ENCODE results near the gene NSD1.
"Not testable (repeated sequence)": the region's sequence is repeated elsewhere in the genome, so short reads cannot be mapped to it uniquely, and the experiment has no call there.

Gene NSD1

DNA sequence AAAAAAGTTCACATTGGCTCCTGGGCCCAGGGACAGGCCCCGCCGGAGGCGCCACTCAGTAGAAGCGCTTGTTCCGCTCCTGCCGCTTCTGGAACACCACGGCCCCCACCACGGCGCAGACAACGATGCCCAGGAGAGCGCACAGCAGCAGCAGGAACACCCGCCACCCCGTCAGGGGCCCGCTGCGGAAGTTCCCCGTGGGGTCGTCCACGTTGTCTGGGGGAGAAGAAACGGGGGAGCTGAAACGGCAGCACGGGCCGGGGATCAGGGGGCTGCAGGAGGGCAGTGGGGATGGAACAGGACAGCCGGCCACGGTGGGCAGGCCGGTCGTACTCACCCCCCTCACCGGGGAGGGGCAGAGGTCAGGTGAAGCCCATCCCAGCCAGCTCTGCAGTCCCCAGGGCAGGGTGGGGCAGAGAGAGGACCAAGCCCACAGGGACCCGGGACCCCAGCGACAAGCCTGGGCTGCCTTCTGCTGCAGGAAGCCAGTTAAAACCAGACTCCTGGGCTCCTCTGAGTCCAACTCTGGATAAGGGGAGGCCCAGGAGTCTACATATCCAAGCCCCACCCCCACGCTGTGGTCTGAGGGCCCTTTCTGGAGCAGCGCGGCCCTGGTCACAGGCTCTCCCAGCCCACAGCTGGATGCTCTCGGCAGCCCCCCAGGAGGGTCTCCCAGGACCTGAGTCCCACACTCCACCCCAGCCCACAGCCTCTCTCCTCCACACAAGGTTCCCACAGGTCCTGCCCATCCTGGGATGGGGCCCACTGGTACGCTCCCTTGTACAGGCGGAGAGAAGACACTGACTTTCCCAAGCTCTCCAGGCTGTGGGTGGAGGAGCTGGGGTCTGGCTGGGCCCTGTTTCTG, 198.7 kb downstream of the NSD1 start:
- DNase-seq: no peak

DNA sequence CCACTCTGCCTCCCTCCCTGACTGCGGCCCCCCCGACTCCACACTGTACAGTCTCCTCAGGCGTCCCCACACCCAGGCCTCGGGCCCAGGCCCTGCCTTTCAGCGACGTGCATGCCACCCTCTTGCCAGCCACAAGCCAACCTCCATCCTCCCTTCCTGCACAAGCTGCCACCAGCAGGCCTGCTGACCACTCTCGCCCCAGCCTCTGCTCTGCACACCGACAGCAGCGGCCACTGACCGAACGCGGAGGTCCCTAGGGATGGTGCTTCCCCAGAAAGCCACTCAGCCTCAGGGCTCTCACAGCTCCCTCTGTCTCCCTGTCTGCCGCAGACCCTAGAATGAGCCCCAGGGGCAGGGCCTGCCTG, 199.3 kb downstream of the NSD1 start:
- DNase-seq: no peak

DNA sequence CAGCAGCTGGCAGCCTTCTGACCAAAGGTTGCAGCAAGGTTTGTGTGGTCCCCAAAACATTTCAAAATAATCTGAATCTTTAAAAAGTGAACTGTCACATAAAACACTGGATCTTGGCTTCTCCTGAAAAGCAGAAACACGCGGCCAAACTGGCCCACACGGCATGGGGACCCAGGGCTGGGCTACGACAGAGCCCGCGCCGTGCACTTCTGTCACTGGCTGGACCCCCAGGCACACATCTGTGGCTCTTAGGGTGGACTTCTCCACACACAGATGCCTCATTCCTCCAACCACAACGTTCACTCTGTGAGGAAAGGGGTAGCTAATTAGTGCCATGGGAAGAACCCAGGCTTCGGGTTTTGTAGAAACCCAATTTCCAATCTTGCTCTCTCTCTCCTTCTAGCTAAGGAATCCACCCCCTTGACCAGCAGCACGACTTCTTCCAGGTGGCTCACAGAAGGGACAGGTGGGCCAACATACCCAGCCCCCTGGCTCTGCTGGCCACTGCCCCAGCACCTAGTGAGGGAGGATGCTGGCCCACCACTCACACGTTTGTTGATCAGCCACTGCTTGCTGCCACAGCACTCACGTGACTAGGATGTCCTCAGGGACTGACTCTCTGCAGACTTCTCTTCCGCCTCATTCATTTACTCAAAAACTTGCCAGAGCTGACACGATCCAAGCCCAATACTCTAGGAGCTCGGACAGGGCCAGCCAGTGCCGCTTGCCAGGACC, 200.0 kb downstream of the NSD1 start:
- no peak for DNase-seq

DNA sequence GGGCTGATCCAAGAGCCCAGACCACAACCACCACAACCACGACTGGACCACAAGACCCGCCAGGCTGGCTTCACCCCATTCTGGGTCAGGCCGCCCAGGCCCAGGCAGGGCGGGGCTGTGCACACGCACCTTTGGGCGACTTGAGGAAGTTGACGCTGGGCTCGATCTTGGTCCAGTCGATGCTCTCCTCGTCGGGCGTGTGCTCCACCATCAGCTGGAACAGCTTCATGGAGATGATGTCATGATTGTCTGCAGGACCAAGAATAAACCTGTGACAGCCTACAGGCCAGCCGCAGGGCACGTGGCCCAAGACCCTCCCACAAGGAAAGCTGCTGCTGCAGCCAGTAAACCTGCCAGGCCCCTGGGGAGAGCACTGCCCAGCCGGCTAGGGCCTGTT, 200.6 kb downstream of the NSD1 start:
- DNase-seq: no peak

DNA sequence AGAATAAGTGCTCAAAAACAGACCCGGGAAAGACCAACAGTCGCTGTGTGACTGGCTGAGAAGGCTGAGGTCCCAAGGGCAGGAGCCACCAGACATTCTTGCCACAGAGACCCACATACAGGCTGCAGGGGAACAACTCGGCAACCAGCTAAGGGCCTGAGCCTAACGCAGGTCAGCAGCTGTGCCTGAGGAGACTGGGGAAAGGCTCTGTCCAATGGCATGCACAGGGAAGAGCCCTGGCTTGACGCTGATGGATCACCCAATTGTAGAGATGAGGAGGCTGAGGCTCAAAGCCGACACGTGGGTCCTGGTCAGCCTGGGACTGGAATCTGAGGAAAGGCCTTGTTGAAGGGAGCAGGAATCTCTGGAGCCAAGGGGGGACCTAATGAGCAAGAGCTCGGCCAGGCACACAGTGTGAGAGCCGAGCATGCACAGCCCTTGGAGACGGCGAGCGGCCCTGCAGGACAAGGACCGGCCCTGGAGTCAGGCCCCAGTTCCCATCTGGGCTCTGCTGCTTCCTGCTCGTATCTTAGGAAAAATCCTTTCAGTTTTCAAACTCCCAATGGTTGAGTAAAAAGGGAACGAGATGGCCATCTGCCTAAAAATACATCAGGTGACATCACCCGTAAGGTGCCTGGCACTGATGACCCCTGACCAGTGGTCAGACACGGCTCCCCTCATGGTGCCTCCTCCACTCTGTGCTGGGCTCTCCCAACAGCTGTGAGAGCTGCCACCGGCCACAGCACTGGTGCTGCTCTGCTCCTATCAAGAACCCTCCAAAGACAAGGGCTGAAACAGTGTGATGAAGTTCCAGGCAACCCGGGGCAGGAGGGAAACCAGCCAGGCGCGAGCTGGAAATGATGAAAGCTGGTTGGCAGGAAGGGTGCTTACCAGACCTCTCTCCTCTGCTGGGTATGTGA, 201.5 kb downstream of the NSD1 start:
- DNase-seq: no peak

DNA sequence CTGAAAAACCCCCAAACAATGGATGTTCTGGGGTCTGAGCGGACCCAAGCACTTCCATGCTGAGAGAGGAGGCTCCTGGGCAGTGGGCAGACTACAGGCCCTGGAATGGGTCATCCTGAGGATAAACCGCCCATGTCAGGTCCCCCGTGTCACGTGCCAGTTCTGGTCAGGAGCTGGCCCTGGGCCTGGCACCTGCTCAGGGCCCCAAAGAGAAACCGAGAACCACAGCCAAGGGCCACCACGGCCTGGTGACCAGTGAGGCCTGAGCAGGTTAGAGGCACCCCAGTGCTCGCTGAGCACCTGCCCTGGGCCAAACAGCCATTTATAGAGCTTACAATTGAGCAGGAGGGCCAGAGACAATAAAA, 202.1 kb downstream of the NSD1 start:
- DNase-seq: no peak

DNA sequence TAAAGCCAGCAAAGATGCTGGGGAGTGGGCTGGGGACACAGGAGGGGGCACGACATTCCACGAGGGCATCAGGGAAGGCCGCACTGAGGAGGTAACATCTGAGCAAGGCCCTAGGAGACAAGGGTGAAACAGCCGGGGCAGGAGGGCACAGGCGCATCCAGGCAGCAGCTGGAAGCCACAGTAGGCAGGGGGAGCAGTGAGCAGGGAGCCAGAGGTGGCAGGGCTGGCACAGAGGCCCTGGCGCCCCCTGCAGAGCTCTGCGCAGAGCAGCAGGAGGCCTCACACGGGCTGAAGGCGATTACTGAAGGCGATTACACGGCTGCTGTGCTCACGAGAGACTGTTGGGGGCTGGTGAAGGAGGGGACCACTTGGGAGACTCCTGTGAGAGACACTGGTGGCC, 202.5 kb downstream of the NSD1 start:
- DNase-seq: peak; percentile 61

DNA sequence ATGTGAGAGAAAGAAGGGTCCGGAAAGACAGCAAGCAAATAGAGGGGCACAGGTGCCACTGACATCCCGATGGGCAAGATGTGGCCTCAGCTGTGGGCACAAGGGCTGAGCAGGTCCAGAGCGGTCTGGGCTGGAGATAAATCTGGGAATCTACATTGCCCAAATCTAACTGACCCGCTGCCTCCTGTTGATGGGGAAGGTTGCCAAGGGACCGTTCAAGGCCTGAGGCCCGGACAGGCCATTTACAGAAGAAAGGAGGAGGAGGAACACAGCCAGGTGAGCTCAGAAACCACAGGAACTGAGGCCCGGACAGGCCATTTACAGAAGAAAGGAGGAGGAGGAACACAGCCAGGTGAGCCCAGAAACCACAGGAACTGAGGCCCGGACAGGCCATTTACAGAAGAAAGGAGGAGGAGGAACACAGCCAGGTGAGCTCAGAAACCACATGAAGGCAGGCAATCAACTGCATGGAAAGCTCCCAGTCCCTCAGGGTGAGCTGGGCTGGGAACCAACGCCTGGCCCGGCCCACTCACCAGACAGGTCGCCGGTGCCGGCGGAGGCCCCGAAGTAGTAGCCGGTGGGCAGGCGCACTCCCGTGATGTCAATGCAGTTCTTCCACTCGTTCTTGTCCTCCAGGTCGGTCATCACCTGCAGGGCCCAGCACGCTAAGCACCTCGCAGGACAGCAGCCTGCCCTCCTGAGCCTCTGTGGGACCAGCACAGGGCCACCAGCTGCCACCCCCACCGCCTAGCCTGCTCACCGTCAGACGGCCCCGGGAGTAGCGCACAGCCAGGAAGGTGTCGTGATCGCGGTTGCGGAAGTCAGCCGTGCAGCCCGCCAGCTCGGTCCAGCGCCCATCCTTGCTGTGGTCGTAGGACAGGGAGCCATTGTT, 203.3 kb downstream of the NSD1 start:
- no peak for DNase-seq

DNA sequence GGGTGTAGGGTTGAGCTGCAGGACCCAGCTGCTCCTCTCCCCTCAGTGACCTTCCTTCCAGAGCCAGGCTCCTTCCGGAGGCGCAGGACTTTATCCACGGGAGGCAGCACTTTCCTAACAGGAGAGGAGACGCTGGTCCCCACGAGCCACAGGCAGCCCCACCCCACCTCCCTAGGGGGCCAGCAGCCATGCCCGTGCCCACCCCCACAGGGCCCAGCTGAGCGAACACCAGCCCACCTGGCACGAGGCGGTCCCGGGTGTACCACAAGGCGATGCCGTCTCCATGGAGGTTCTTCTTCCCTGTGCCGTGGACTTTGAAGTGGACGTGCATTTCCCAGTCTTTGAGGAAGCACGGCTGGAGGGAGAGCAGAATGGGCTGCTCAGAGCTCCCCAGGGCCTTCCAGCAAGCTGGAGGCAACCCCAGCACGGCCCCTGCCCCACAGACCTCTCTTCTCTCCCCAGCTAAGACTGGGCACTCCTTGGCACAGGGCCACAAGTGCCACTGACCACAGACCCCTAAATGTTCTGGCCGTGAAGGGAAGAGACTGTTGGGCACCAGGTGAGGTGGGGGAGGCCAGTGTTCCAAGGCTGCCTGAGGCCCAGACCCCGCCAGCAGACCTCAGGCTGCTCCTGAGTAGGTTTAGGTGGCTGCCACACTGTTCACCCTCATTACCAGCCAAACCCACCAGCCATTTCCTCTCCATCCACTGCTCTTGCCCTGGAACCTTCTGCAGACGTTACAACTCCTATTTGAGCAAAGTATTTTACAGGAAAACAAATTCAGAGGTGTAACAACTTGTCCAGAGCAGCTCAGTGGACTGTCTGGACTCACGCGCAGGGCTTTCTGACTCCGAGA, 204.9 kb downstream of the NSD1 start:
- no peak for DNase-seq

DNA sequence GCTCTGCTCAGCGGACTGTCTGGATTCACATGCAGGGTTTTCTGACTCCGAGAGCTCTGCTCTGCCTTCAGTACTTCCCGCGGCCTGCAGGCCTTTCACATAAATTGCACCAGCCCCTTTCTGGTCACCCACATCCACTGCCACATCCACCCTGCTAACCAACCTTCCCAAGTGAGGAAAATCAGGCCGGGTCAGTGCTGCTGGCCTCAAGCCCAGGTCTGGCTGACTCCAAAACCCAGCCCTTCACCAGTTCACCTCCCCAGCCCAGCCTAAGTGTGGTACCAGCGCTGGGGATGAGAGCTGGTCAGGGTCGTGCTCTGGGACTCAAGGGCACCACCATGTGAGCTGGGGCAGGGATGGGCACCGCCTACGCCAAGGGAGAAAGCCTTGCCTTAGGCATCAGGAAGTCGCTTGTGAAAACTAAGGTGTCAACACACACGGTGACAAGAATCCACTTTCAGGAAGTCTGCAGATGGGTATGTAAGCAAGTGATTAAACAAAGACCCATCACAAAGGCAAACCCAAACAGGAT, 205.6 kb downstream of the NSD1 start:
- no peak for DNase-seq

DNA sequence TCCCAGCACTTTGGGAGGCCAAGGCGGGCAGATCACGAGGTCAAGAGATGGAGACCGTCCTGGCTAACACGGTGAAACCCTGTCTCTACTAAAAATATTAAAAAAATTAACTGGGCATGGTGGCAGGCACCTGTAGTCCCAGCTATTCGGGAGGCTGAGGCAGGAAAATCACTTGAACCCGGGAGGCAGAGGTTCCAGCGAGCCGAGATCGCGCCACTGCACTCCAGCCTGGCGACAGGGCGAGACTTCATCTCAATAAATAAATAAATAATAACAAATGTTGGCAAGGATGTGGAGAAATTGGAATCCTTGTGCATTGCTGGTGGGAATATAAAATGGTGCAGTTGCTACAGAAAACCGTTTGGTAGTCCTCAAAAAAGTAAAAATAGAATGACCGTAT, 209.4 kb downstream of the NSD1 start:
- not testable (repeated sequence) for DNase-seq

DNA sequence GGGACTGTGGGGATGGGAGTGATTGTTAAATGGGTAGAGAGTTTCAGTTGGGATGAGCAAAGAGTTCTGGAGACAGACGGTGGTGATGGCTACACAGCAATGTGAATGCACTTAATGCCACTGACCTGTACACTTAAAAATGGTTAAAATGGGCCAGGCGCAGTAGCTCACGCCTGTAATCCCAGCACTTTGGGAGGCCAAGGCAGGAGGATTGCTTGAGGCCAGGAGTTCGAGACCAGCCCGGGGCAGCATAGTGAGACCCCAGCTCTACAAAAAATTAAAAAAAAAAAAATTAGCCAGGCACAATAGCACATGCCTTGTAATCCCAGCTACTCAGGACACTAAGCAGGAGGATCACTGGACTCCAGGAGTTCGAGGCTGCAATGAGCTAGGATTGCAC, 210.2 kb downstream of the NSD1 start:
- DNase-seq: no peak

DNA sequence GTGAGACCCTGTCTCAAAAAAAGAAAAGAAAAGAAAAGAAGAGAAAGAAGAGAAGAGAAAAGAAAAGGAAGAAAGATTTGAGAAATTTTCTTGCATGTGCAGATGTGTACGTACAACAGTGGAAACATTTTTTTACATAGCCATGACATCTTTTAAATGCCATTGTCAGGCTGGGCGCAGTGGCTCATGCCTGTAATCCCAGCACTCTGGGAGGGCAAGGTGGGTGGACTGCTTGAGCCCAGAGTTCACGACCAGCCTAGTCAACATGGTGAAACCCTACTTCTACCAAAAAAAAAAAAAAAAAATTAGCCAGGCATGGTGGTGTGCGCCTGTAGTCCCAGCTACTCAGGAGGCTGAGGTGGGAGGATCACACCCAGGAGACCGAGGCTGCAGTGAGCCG, 211.3 kb downstream of the NSD1 start:
- no peak for DNase-seq

DNA sequence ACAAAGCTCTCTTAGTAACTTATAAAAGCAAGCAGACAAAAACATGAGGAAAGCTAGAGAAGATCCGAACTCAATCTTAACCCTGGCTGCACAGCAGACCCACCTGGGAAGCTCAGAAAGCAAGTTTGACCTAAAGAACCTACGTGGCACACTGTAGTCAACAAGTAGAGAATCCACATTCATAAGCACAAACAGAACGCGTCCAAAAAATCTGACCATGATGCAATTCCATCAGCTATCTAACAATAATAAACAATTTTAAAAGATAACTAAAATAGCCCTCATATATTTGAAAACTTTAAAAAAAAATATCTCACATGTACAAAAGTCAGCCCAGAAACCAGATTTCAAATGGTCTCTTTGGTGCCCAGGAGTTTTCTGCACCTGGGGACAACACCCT, 213.2 kb downstream of the NSD1 start:
- no peak for DNase-seq

DNA sequence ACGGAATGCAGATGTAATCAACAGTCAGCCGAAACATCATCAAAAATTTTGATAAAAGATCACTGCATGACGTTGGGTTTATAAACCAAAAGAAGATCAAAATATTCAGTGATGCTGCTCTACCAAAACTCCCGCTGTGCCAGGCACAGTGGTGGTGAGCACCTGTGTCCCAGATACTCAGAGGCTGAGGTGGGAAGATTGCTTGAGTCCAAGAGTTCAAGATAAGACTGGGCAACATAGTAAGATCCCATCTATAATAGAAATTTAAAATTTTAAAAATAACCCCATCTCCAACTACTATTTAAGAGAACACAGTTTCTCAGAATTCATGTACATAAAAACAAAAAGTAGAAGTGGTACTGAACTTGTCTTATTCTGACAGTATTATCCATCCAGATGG, 214.1 kb downstream of the NSD1 start:
- no peak for DNase-seq

DNA sequence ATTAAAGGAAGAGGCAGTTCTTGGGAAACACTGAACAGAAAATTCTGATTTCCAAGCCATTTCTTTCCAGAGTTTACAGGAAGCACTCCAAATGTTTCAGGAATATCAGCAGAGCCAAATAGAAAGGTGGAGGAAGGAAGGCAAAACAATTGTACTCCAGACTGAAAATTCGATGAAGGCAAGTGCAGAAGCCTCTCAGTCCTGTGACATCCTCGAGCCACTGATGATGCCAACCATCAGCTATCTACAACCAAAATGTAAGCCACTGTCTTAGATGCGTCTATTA, 215.7 kb downstream of the NSD1 start:
- DNase-seq: no peak

DNA sequence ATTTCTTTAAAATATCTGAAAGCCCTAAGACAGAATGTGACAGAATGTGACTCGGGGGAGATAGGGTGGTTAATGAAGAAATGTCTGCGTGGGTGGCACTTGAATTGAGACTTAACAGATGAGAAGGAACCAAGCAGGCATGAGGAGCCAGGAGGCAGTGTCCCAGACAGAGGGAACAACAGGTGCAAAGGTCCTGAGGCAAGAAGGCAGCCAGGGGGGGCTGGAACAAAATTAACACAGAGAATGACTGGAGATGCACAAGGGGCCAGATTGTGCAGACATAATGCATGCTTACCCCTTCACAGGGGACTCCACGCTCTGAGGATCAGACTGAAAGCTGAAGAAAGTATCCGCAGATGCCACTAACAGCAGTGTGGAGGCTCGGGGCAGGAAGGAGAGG, 216.2 kb downstream of the NSD1 start:
- no peak for DNase-seq
